Measurements from ENCODE around the gene TMTC1. TPM values are rescaled to one million over a fixed set of nuclear protein-coding genes. Genes with fewer than 3 reads are reported as not detected.

The TMTC1 gene
- total and polyA plus RNA-seq, 12 donors, result 5.1 to 82.2 (median 41.8) TPM

DNA sequence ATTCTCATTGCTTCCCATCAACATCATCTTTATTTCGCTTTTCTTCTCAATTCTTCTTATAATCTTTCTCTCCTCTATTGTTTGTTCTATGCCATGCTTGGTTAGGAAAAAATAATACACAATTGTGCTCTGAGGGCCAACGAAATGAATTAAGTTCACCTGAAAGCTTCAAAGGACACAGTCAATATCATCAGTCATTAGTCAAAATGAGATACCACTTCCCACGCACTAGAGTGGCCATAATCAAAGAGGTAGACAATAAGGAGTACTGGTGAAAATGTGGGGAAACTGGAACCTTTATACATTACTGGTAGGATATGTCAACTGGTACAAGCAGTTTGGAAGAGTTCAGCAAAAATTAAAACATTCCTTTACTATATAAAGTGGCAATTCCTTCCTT, 91.5 kb downstream of the TMTC1 start:
- 83 to 91% (median 91%) methylated on average over 3 of the region's 3 CpGs for WGBS, 4 donors
- DNase-seq, result no peak
- intact Hi-C loops (cut with DNase I), result no loop called here
- TF ChIP-seq POLR2A (IDR thresholded peaks at IDR 0.05), result no peak
- TF ChIP-seq, protein P1, sequence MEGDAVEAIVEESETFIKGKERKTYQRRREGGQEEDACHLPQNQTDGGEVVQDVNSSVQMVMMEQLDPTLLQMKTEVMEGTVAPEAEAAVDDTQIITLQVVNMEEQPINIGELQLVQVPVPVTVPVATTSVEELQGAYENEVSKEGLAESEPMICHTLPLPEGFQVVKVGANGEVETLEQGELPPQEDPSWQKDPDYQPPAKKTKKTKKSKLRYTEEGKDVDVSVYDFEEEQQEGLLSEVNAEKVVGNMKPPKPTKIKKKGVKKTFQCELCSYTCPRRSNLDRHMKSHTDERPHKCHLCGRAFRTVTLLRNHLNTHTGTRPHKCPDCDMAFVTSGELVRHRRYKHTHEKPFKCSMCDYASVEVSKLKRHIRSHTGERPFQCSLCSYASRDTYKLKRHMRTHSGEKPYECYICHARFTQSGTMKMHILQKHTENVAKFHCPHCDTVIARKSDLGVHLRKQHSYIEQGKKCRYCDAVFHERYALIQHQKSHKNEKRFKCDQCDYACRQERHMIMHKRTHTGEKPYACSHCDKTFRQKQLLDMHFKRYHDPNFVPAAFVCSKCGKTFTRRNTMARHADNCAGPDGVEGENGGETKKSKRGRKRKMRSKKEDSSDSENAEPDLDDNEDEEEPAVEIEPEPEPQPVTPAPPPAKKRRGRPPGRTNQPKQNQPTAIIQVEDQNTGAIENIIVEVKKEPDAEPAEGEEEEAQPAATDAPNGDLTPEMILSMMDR (IDR thresholded peaks at IDR 0.05), result no peak
- Histone ChIP-seq H3K4me3 (no peak overlapping the region), H3K4me1 (replicated peaks in 1 of 2) (no peaks in the 10 kb centered on the region), H3K9me3 (replicated peaks in 1 of 3) (no peaks in the 10 kb centered on the region), H3K36me3 (replicated peaks in 1 of 2) (no peaks in the 10 kb centered on the region), H3K27ac (no peak overlapping the region), H3K27me3 (no peaks in the 10 kb centered on the region)

DNA sequence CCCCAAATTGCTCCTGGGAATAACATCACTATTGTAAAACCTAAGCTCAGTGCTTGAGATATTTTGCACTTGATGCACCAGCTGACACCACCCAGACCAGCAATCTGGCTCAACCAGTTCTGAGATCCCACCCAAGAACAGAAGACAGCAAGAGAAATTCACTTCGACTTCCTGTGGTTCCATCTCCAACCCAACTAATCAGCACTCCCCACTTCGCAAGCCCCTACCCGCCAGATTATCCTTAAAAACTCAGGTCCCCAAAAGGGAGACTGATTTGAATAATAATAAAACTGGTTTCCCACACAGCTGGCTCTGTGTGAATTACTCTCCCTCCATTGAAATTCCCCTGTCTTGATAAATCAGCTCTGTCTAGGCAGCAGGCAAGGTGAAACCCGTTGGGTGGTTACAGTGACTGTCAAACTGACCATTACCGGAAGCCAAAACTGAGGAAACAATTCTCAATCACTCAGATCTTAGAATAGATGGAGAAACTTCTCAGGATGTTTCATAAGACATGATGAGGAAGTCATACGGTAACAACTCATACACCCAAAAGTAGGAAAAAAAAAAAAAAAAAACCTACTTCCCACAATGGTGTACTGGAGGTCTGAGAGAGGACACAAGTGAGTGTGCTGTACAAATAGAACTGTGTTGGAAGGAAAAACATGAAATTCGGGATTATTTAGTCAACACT, 92.4 kb downstream of the TMTC1 start:
- intact Hi-C loops (cut with DNase I), result no loop called here
- H3K9me3 ChIP-seq (replicated peaks in 1 of 3), result no peaks in the 10 kb centered on the region
- no peaks in the 10 kb centered on the region for H3K36me3 ChIP-seq (replicated peaks in 1 of 2)
- no peaks in the 10 kb centered on the region for H3K27me3 ChIP-seq
- H3K27ac ChIP-seq, result no peak overlapping the region
- 56 to 76% (median 69%) methylated on average over 7 of the region's 7 CpGs for WGBS, 4 donors
- no peak overlapping the region for H3K4me3 ChIP-seq
- TF ChIP-seq, protein P1 (IDR thresholded peaks at IDR 0.05), result no peak
- no peak for TF ChIP-seq POLR2A (IDR thresholded peaks at IDR 0.05)
- no peaks in the 10 kb centered on the region for H3K4me1 ChIP-seq (replicated peaks in 1 of 2)
- DNase-seq, result no peak

DNA sequence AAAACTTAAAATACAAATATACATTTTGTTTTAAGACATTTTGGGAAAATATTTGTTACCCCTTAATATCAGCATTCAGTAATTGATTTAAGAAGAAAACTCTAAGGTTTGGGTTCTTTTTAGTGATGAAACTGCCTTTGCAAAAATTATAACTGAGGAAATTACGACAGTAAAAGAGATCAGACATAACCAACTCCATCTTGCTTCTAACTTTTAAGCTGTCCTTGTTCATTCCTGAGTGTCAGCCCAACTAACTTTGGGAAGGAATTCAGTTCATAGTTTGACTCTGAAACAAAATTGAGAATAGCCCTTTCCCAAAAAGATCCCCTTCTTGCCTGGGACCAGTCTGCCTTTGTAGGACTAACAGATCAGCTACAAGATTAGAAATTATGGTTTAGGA, 93.0 kb downstream of the TMTC1 start:
- 88 to 95% (median 92%) methylated on average over 1 of the region's 1 CpG for WGBS, 4 donors
- intact Hi-C loops (cut with DNase I), result no loop called here
- no peak for TF ChIP-seq POLR2A (IDR thresholded peaks at IDR 0.05)
- TF ChIP-seq, protein P1 (IDR thresholded peaks at IDR 0.05), result no peak

DNA sequence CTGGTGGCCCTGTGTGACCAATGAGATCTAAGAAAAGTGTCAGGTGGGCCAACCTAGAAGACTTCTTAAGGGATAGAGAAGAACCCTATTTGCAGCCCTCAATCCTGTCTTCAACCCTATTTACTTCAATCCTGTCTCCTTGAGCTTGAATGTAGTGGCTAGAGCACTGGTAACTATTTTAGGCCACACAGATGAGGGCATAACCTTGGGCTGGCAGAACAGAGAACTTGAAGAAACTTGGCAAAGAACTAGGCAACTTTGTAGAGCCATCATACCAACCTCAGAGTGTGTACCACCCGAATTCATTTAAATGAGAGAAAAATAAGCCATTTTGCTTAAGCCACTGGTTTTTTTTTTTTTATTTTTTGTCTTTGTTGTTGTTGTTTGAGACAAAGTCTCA, 94.8 kb downstream of the TMTC1 start:
- WGBS, 4 donors, result 45 to 88% (median 68%) methylated on average over 1 of the region's 1 CpG
- Histone ChIP-seq H3K4me3 (no peak overlapping the region), H3K9me3 (replicated peaks in 1 of 3) (no peaks in the 10 kb centered on the region), H3K27me3 (no peaks in the 10 kb centered on the region), H3K27ac (no peak overlapping the region), H3K4me1 (replicated peaks in 1 of 2) (peaks cover 0 to 13% of the 10 kb centered on the region in 2 donors), H3K36me3 (replicated peaks in 1 of 2) (no peaks in the 10 kb centered on the region)
- no peak for TF ChIP-seq POLR2A (IDR thresholded peaks at IDR 0.05)
- TF ChIP-seq, protein P1 (IDR thresholded peaks at IDR 0.05), result no peak
- no peak for DNase-seq
- intact Hi-C loops (cut with DNase I), result no loop called here

More for the DNA sequence above, 93.0 kb downstream of the TMTC1 start:
- Histone ChIP-seq H3K9me3 (replicated peaks in 1 of 3) (no peaks in the 10 kb centered on the region), H3K4me1 (replicated peaks in 1 of 2) (peaks cover 0 to under 1% of the 10 kb centered on the region in 2 donors), H3K27ac (no peak overlapping the region), H3K4me3 (no peak overlapping the region), H3K27me3 (no peaks in the 10 kb centered on the region), H3K36me3 (replicated peaks in 1 of 2) (no peaks in the 10 kb centered on the region)
- no peak for DNase-seq
